Measurements from ENCODE around the gene DLG2.

The DLG2 gene

GRCh38 chr11:84089072-84090057 is 1537.8 kb downstream of the DLG2 start:
- TF ChIP-seq CTCF (IDR thresholded peaks at IDR 0.05): no peak

GRCh38 chr11:84071851-84072250 is 1555.3 kb downstream of the DLG2 start:
- TF ChIP-seq CTCF (IDR thresholded peaks at IDR 0.05): no peak

DNA sequence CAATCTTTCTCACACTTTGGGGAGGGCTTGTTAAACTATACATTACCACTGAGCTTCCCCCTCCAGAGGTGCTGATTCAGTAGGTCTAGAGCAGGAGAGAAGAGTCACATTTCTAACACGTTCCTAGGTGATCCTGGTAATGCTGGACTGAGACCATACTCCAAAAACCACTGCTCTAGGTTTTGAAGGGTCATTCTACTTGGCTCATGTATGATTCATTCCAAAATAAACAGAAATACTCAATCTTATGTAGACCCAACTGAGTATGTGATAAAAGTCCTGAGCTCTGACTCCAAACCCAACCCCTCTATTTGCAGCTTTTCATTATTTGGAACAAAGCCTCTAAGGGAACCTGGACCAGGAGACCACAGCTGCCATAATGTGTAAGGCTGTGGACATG is 1558.1 kb downstream of the DLG2 start:
- TF ChIP-seq CTCF (IDR thresholded peaks at IDR 0.05): no peak

DNA sequence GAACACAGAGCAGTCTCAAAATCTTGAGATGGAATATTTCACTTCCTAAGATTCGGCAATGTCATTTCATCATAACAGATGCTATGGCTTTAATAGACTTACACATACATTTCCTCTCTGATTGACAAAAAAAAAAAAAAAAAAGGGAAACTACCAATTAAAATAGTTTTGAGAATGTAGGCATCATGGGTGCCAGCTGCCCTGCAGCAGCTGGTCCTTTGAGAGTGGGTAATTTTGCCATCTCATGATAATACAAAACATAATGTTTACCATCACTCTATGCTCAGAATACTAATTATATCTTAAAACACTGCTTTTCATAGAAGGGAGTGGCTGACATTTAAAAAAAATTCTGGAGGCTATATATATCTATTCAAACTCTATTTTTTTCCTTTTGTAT is 1565.4 kb downstream of the DLG2 start:
- no peak for TF ChIP-seq CTCF (IDR thresholded peaks at IDR 0.05)

DNA sequence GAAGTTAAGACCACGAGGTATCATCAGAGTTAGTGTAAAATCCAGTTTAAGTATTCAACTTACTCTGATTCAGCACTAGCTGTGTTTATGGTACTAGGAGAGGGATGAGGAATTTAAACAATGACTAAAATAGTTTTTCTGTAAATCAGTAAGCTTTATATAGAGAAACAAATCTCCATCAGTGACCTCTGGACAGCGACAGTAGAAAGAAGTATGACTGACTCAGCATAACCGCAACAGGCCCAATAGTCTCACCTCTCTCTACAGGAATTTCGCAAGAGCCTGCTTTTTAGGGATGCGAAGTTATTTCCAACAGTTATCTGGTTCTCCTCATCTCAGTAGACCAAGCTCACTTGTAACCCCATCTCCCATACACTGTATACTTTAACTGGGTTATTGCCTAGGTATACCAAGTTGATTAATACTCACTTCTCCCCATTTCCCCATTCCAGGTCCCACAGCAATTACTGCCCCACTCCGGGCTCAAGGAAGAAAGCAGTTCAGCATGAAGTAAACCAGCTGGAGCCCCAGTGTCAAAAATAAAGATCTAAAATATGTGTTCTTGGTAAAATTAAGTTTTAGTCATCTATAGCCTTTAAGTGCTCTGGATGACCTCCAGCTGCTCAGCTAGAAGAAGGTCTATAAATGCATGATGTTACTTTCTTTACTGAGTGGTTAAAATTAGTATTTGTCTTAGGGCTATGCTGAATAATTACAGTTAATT is 1570.3 kb downstream of the DLG2 start:
- TF ChIP-seq CTCF (IDR thresholded peaks at IDR 0.05): no peak

GRCh38 chr11:84045146-84045545 is 1582.0 kb downstream of the DLG2 start:
- no peak for TF ChIP-seq CTCF (IDR thresholded peaks at IDR 0.05)

GRCh38 chr11:84044706-84045105 is 1582.4 kb downstream of the DLG2 start:
- no peak for TF ChIP-seq CTCF (IDR thresholded peaks at IDR 0.05)

Data from LNCAP (cell line).